GM12878 (cell line): ENCODE measurements around the gene SLC25A20. TPM values are rescaled to one million over a fixed set of nuclear protein-coding genes. Genes with fewer than 3 reads are reported as not detected.

Experiments
- ATAC-seq: fragments of 200-7000 bp; cut with Tn5 transposase; 3 replicates; pipeline ENCODE4 v1.9.1; 2020; ENCODE audit warnings: mild to moderate bottlenecking, moderate library complexity
- BruUV-seq: library from RNA; stranded (reverse); fragments of 400-500 nt; replicated peaks from 2 replicates; lab custom pipeline; 2021; lab: Mats Ljungman, UMichigan
- CTCF ChIA-PET: fragments of 300-600 bp; sonication (Branson Sonifier 250); formaldehyde crosslinking; extraction: SDS; loops from one replicate; lab custom pipeline; 2021; ENCODE audit warnings: inconsistent platforms; lab: Yijun Ruan, JAX
- POLR2A ChIA-PET: fragments of 350-600 bp; formaldehyde crosslinking; extraction: SDS; loops from one replicate; lab custom pipeline; 2021; ENCODE audit warnings: inconsistent platforms; lab: Charles Lee
- RAD21 ChIA-PET: fragments of 300-600 bp; sonication (Branson Sonifier 250); formaldehyde crosslinking; loops from one replicate; lab custom pipeline; 2023; ENCODE audit warnings: antibody characterized with exemption; ENCODE audit not compliant: unreplicated experiment; lab: Charles Lee
- SMC1A ChIA-PET: fragments of 300-600 bp; sonication (Branson Sonifier 250); formaldehyde crosslinking; loops from one replicate; lab custom pipeline; 2023; ENCODE audit not compliant: unreplicated experiment, uncharacterized antibody; lab: Charles Lee
- DNase-seq: peaks from one replicate; pipeline ENCODE4 v3.0.0-alpha.2; 2011; ENCODE audit warnings: low read depth, low spot score
- FAIRE-seq: peaks from 3 replicates; lab custom pipeline; 2011; peaks lifted over from hg19 to GRCh38; lab: Jason Lieb, UNC
- H2AFZ ChIP-seq: 2 replicates; pipeline ENCODE4 v1.6.0; 2011; ENCODE audit warnings: low read depth, low read length, control low read depth; ENCODE audit not compliant: control insufficient read depth
- H3K27ac ChIP-seq: 2 replicates; pipeline ENCODE4 v1.5.1; 2011; ENCODE audit warnings: control low read depth; ENCODE audit not compliant: control insufficient read depth, insufficient read depth
- H3K27me3 ChIP-seq, 2 experiments: replicated peaks in 1 of 2; 2 replicates each; pipeline versions ENCODE4 v1.6.0 to v1.6.1; 2011; ENCODE audit warnings: low read length in 1 of 2; ENCODE audit not compliant: control insufficient read depth in 2 of 2, insufficient read depth in 2 of 2
- H3K36me3 ChIP-seq, 2 experiments: 2 replicates each; pipeline ENCODE4 v1.5.1; 2011; ENCODE audit warnings: low read length in 1 of 2; ENCODE audit not compliant: control insufficient read depth in 2 of 2, insufficient read depth in 2 of 2
- H3K4me1 ChIP-seq: 2 replicates; pipeline ENCODE4 v1.6.1; 2011; ENCODE audit warnings: mild to moderate bottlenecking, low read length, moderate library complexity, mixed read lengths; ENCODE audit not compliant: control insufficient read depth, insufficient read depth
- H3K4me2 ChIP-seq: 2 replicates; pipeline ENCODE4 v1.6.0; 2011; ENCODE audit warnings: control low read depth; ENCODE audit not compliant: control insufficient read depth, insufficient read depth
- H3K4me3 ChIP-seq: fragments of 200-600 bp; sonication (generic); 2 replicates; pipeline ENCODE4 v1.5.1; 2016
- H3K79me2 ChIP-seq: 2 replicates; pipeline ENCODE4 v1.6.0; 2011; ENCODE audit warnings: low read length; ENCODE audit not compliant: control insufficient read depth, insufficient read depth
- H3K9ac ChIP-seq: 2 replicates; pipeline ENCODE4 v1.8.0; 2011; ENCODE audit warnings: low read length, control low read depth, mixed read lengths; ENCODE audit not compliant: control insufficient read depth, insufficient read depth
- H3K9me3 ChIP-seq: replicated peaks from 3 replicates; pipeline ENCODE4 v1.5.1; 2011; ENCODE audit warnings: mild to moderate bottlenecking, low read length; ENCODE audit not compliant: control insufficient read depth, insufficient read depth
- H4K20me1 ChIP-seq: 2 replicates; pipeline ENCODE4 v1.6.0; 2011; ENCODE audit not compliant: control insufficient read depth, insufficient read depth
- BHLHE40 ChIP-seq, 2 experiments: fragments of 450-650 bp in 1 of 2; IDR thresholded peaks; 2 replicates each; pipeline ENCODE4 v1.6.1; 2011 to 2017; ENCODE audit warnings: low read depth in 2 of 2, borderline replicate concordance in 1 of 2, improper control_type of control experiment in 1 of 2, low read length in 1 of 2, mild to moderate bottlenecking in 1 of 2
- DPF2 ChIP-seq: fragments of 450-650 bp; IDR thresholded peaks from 2 replicates; pipeline ENCODE4 v1.6.1; 2017; ENCODE audit warnings: mild to moderate bottlenecking
- FOS ChIP-seq: IDR thresholded peaks from 3 replicates; pipeline ENCODE4 v1.6.1; 2011; ENCODE audit warnings: borderline replicate concordance; ENCODE audit not compliant: insufficient read length; ENCODE audit errors: extremely low read depth
- GABPA ChIP-seq: IDR thresholded peaks from 2 replicates; pipeline ENCODE4 v1.6.1; 2014; ENCODE audit warnings: antibody characterized with exemption, low read depth, mild to moderate bottlenecking, inconsistent platforms
- HCFC1 ChIP-seq: fragments of 150-350 bp; IDR thresholded peaks from 2 replicates; pipeline ENCODE4 v1.6.1; 2014; ENCODE audit warnings: low read length
- HDAC6 ChIP-seq: fragments of 200-600 bp; sonication (generic); IDR thresholded peaks from one replicate; pipeline ENCODE4 v1.8.0; 2017; ENCODE audit warnings: antibody characterized with exemption; ENCODE audit not compliant: unreplicated experiment
- NRF1 ChIP-seq: conservative IDR thresholded peaks from 2 replicates; pipeline ENCODE4 v1.6.1; 2011; ENCODE audit warnings: mild to moderate bottlenecking, low read depth, low read length, improper control_type of control experiment
- SPI1 ChIP-seq: IDR thresholded peaks from 2 replicates; pipeline ENCODE4 v1.6.1; 2011; ENCODE audit warnings: low read depth, mild to moderate bottlenecking, low read length, moderate library complexity, borderline replicate concordance; ENCODE audit not compliant: insufficient read depth
- WGBS: methylation state at CpG from one replicate; pipeline ENCODE4 v1.1.6; 2016; ENCODE audit warnings: low lambda C conversion rate; ENCODE audit not compliant: insufficient replicate concordance, insufficient coverage; ENCODE audit errors: missing lambda C conversion rate; 5-methylcytosine and 5-hydroxymethylcytosine counted together
- in situ Hi-C: fragments of 300-500 bp; cut with MboI; formaldehyde crosslinking; loops from 9 replicates; pipeline ENCODE4 v1.14.3; 2018; ENCODE audit warnings: mixed read lengths
- intact Hi-C: fragments of 100-400 bp; cut with micrococcal nuclease; formaldehyde crosslinking; loops from one replicate; pipeline ENCODE4 v1.14.2; 2022; ENCODE audit not compliant: unreplicated experiment
- polyA plus RNA-seq, 11 experiments: library from polyadenylated mRNA; depleted of rRNA in 4 of 11; unstranded in 6 of 11; stranded (reverse) in 5 of 11; fragments of >200 nt; fragmentation: Nextera tagmentation in 4 of 11; fragmentation: Illumina TruSeq in 1 of 11; extraction: Ambion mirVana in 4 of 11; extraction: Trizol in 1 of 11; gene quantifications; 1 replicate in 1 of 11; 2 replicates in 10 of 11; pipeline versions ENCODE4 v1.2.1 to v1.2.3, GENCODE V29; 2011 to 2016; ENCODE audit warnings: inconsistent platforms in 2 of 11, missing spikeins in 2 of 11, low read depth in 1 of 11
- total RNA-seq, 4 experiments: library from RNA; depleted of rRNA in 3 of 4; stranded (reverse); fragments of >200 nt in 3 of 4; fragmentation: Illumina TruSeq in 1 of 4; extraction: Trizol in 1 of 4; gene quantifications; 2 replicates each; pipeline versions ENCODE4 v1.2.1 to v1.2.3, GENCODE V29; 2013 to 2021
- TF ChIP-seq, protein P1 (sequence below): fragments of 450-650 bp; IDR thresholded peaks from 2 replicates; pipeline ENCODE4 v1.6.1; 2018; ENCODE audit warnings: mild to moderate bottlenecking, low read depth, moderate library complexity; ENCODE audit not compliant: partially characterized antibody

Gene SLC25A20
- total and polyA plus RNA-seq, 10 of the 15 experiments (the other 5 are each of a cell fraction or from before 2014, with no cell fraction given): 12.9 to 38.6 (median 22.1) TPM

DNA sequence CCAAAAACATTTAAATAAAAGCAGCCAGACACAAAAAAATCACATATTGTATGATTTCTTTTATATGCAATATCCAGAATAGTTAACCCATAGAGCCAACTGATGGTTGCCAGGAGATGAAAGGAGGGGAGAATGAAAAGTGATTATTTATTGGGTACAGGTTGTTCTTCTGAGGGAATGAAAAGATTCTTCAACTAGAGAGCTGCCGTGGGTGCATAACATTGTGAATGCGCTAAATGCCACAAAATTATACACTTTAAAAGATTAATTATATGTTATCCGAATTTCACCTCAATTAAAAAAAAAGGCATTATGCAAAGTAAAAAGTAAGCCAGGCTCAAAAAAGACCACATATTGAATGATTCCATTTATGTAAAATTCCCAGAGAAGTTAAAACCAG lies 87.2 kb downstream of the SLC25A20 start:
- no peak overlapping the region for H3K4me3 ChIP-seq
- H2AFZ ChIP-seq: no peak overlapping the region
- 100% methylated on average over 3 of the region's 3 CpGs for WGBS
- no peaks in the 10 kb centered on the region for H3K27me3 ChIP-seq
- ATAC-seq (no peak), DNase-seq (no peak), FAIRE-seq (no peak)
- CTCF ChIA-PET: no interaction called here
- H3K9me3 ChIP-seq: no peaks in the 10 kb centered on the region
- H3K27ac ChIP-seq: no peak overlapping the region
- BruUV-seq: no TSS peak
- no peak overlapping the region for H3K4me2 ChIP-seq
- no peaks in the 10 kb centered on the region; the same call in 1 of the 2 replicates for H3K79me2 ChIP-seq
- no peaks in the 10 kb centered on the region for H4K20me1 ChIP-seq
- in situ Hi-C loops (no loop called here), intact Hi-C loops (no loop called here)
- POLR2A ChIA-PET: no interaction called here
- RAD21 ChIA-PET: interaction anchor here (0.9 kb wide), 1 partner anchor 108 kb away, joined by 4 read pairs; no protein-coding TSS in a partner anchor
- no peaks in the 10 kb centered on the region for H3K4me1 ChIP-seq
- no peak for TF ChIP-seq FOS
- TF ChIP-seq HDAC6: no peak
- TF ChIP-seq SPI1: no peak
- TF ChIP-seq BHLHE40 (IDR thresholded peaks at IDR 0.05; ENCODE audit: borderline replicate concordance in 1 of 2, low read depth in 2 of 2, low read length in 1 of 2): no peak
- no peak for TF ChIP-seq HCFC1
- TF ChIP-seq GABPA: no peak
- no peak for TF ChIP-seq DPF2
- TF ChIP-seq, protein P1, sequence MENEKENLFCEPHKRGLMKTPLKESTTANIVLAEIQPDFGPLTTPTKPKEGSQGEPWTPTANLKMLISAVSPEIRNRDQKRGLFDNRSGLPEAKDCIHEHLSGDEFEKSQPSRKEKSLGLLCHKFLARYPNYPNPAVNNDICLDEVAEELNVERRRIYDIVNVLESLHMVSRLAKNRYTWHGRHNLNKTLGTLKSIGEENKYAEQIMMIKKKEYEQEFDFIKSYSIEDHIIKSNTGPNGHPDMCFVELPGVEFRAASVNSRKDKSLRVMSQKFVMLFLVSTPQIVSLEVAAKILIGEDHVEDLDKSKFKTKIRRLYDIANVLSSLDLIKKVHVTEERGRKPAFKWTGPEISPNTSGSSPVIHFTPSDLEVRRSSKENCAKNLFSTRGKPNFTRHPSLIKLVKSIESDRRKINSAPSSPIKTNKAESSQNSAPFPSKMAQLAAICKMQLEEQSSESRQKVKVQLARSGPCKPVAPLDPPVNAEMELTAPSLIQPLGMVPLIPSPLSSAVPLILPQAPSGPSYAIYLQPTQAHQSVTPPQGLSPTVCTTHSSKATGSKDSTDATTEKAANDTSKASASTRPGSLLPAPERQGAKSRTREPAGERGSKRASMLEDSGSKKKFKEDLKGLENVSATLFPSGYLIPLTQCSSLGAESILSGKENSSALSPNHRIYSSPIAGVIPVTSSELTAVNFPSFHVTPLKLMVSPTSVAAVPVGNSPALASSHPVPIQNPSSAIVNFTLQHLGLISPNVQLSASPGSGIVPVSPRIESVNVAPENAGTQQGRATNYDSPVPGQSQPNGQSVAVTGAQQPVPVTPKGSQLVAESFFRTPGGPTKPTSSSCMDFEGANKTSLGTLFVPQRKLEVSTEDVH: no peak
- TF ChIP-seq NRF1: no peak
- H3K9ac ChIP-seq: no peak overlapping the region
- no peaks in the 10 kb centered on the region for H3K36me3 ChIP-seq
- SMC1A ChIA-PET: interaction anchor here (1.2 to 1.9 kb wide), 2 partner anchors 87 to 109 kb away, joined by 3 to 7 read pairs; partner anchors contain the start of gene SLC25A20

Other genes with a start within 250 kb of the SLC25A20 start
Only the 7 nearest of the 14 such genes appear.
- 18.6 TPM in 2 replicates for gene PRKAR2A, start 51.0 kb downstream of the SLC25A20 start, total RNA-seq (2014; rRNA removed)
- gene PRKAR2A, start 51.0 kb downstream of the SLC25A20 start, total RNA-seq (2014; rRNA removed; fragmentation: Illumina TruSeq; extraction: Trizol): 19.6 and 22.1 TPM in 2 replicates
- gene PRKAR2A, start 51.0 kb downstream of the SLC25A20 start, total RNA-seq (2021): 38.2 and 46.2 TPM in 2 replicates
- 11.6 and 15.1 TPM in 2 replicates for gene PRKAR2A, start 51.0 kb downstream of the SLC25A20 start, polyA plus RNA-seq (2011; rRNA removed)
- gene PRKAR2A, start 51.0 kb downstream of the SLC25A20 start, polyA plus RNA-seq (2014; fragmentation: Illumina TruSeq; extraction: Trizol): 22.7 and 24.0 TPM in 2 replicates
- 10 to 100 TPM in 1 of 2 experiments, 1 to 10 TPM in 1; 9.8 to 11.1 TPM for gene PRKAR2A, start 51.0 kb downstream of the SLC25A20 start, polyA plus RNA-seq (2014; fragmentation: Nextera tagmentation; extraction: Ambion mirVana)
- 12.3 and 14.5 TPM in 2 replicates for gene PRKAR2A, start 51.0 kb downstream of the SLC25A20 start, polyA plus RNA-seq (2014; rRNA removed)
- 10 to 100 TPM; 13.1 to 13.4 TPM for gene PRKAR2A, start 51.0 kb downstream of the SLC25A20 start, polyA plus RNA-seq (2016; fragmentation: Nextera tagmentation; extraction: Ambion mirVana)
- gene ARIH2, start 20.0 kb upstream of the SLC25A20 start, total RNA-seq (2014; rRNA removed): 74.7 and 77.4 TPM in 2 replicates
- gene ARIH2, start 20.0 kb upstream of the SLC25A20 start, total RNA-seq (2014; rRNA removed; fragmentation: Illumina TruSeq; extraction: Trizol): 63.6 and 67.1 TPM in 2 replicates
- 58.7 and 61.8 TPM in 2 replicates for gene ARIH2, start 20.0 kb upstream of the SLC25A20 start, total RNA-seq (2021)
- 59.7 and 74.0 TPM in 2 replicates for gene ARIH2, start 20.0 kb upstream of the SLC25A20 start, polyA plus RNA-seq (2011; rRNA removed)
- gene ARIH2, start 20.0 kb upstream of the SLC25A20 start, polyA plus RNA-seq (2014; fragmentation: Illumina TruSeq; extraction: Trizol): 50.5 and 60.2 TPM in 2 replicates
- gene ARIH2, start 20.0 kb upstream of the SLC25A20 start, polyA plus RNA-seq (2014; fragmentation: Nextera tagmentation; extraction: Ambion mirVana): 10 to 100 TPM; 18.7 to 22.2 TPM
- 56.8 and 58.5 TPM in 2 replicates for gene ARIH2, start 20.0 kb upstream of the SLC25A20 start, polyA plus RNA-seq (2014; rRNA removed)
- gene ARIH2, start 20.0 kb upstream of the SLC25A20 start, polyA plus RNA-seq (2016; fragmentation: Nextera tagmentation; extraction: Ambion mirVana): 10 to 100 TPM; 70.1 to 74.4 TPM
- gene P4HTM, start 91.4 kb upstream of the SLC25A20 start, total RNA-seq (2014; rRNA removed): 27.1 and 31.1 TPM in 2 replicates
- gene P4HTM, start 91.4 kb upstream of the SLC25A20 start, total RNA-seq (2014; rRNA removed; fragmentation: Illumina TruSeq; extraction: Trizol): 13.6 and 13.7 TPM in 2 replicates
- 24.4 and 28.6 TPM in 2 replicates for gene P4HTM, start 91.4 kb upstream of the SLC25A20 start, total RNA-seq (2021)
- gene P4HTM, start 91.4 kb upstream of the SLC25A20 start, polyA plus RNA-seq (2011; rRNA removed): 15.8 and 23.6 TPM in 2 replicates
- 5.3 and 9.7 TPM in 2 replicates for gene P4HTM, start 91.4 kb upstream of the SLC25A20 start, polyA plus RNA-seq (2014; fragmentation: Illumina TruSeq; extraction: Trizol)
- 1 to 10 TPM in 1 of 2 experiments, under 1 TPM in 1; 0.76 to 6.5 TPM for gene P4HTM, start 91.4 kb upstream of the SLC25A20 start, polyA plus RNA-seq (2014; fragmentation: Nextera tagmentation; extraction: Ambion mirVana)
- gene P4HTM, start 91.4 kb upstream of the SLC25A20 start, polyA plus RNA-seq (2014; rRNA removed): 28.7 and 28.8 TPM in 2 replicates
- 10 to 100 TPM; 22.7 to 23.1 TPM for gene P4HTM, start 91.4 kb upstream of the SLC25A20 start, polyA plus RNA-seq (2016; fragmentation: Nextera tagmentation; extraction: Ambion mirVana)
- gene WDR6, start 108.5 kb upstream of the SLC25A20 start, total RNA-seq (2014; rRNA removed): 72.6 and 85.5 TPM in 2 replicates
- gene WDR6, start 108.5 kb upstream of the SLC25A20 start, total RNA-seq (2014; rRNA removed; fragmentation: Illumina TruSeq; extraction: Trizol): 57.8 and 59.9 TPM in 2 replicates
- 150 and 169 TPM in 2 replicates for gene WDR6, start 108.5 kb upstream of the SLC25A20 start, total RNA-seq (2021)
- 53.5 and 119 TPM in 2 replicates for gene WDR6, start 108.5 kb upstream of the SLC25A20 start, polyA plus RNA-seq (2011; rRNA removed)
- gene WDR6, start 108.5 kb upstream of the SLC25A20 start, polyA plus RNA-seq (2014; fragmentation: Illumina TruSeq; extraction: Trizol): 60.4 and 105 TPM in 2 replicates
- gene WDR6, start 108.5 kb upstream of the SLC25A20 start, polyA plus RNA-seq (2014; fragmentation: Nextera tagmentation; extraction: Ambion mirVana): 10 to 100 TPM; 21.3 to 24.1 TPM
- 126 and 141 TPM in 2 replicates for gene WDR6, start 108.5 kb upstream of the SLC25A20 start, polyA plus RNA-seq (2014; rRNA removed)
- 100 to 1,000 TPM; 110 to 116 TPM for gene WDR6, start 108.5 kb upstream of the SLC25A20 start, polyA plus RNA-seq (2016; fragmentation: Nextera tagmentation; extraction: Ambion mirVana)
- gene DALRD3, start 119.7 kb upstream of the SLC25A20 start, total RNA-seq (2014; rRNA removed): 28.2 and 30.4 TPM in 2 replicates
- 12.2 and 14.9 TPM in 2 replicates for gene DALRD3, start 119.7 kb upstream of the SLC25A20 start, total RNA-seq (2014; rRNA removed; fragmentation: Illumina TruSeq; extraction: Trizol)
- gene DALRD3, start 119.7 kb upstream of the SLC25A20 start, total RNA-seq (2021): 20.5 and 23.7 TPM in 2 replicates
- gene DALRD3, start 119.7 kb upstream of the SLC25A20 start, polyA plus RNA-seq (2011; rRNA removed): 15.6 and 26.3 TPM in 2 replicates
- gene DALRD3, start 119.7 kb upstream of the SLC25A20 start, polyA plus RNA-seq (2014; fragmentation: Illumina TruSeq; extraction: Trizol): 13.8 and 15.7 TPM in 2 replicates
- gene DALRD3, start 119.7 kb upstream of the SLC25A20 start, polyA plus RNA-seq (2014; fragmentation: Nextera tagmentation; extraction: Ambion mirVana): 10 to 100 TPM; 10.1 to 21.9 TPM
- 23.0 and 27.3 TPM in 2 replicates for gene DALRD3, start 119.7 kb upstream of the SLC25A20 start, polyA plus RNA-seq (2014; rRNA removed)
- 10 to 100 TPM; 21.2 to 26.0 TPM for gene DALRD3, start 119.7 kb upstream of the SLC25A20 start, polyA plus RNA-seq (2016; fragmentation: Nextera tagmentation; extraction: Ambion mirVana)
- gene NDUFAF3, start 123.2 kb upstream of the SLC25A20 start, total RNA-seq (2014; rRNA removed): 133 and 136 TPM in 2 replicates
- 34.1 and 37.1 TPM in 2 replicates for gene NDUFAF3, start 123.2 kb upstream of the SLC25A20 start, total RNA-seq (2014; rRNA removed; fragmentation: Illumina TruSeq; extraction: Trizol)
- gene NDUFAF3, start 123.2 kb upstream of the SLC25A20 start, total RNA-seq (2021): 83.5 and 87.4 TPM in 2 replicates
- 15.4 and 25.4 TPM in 2 replicates for gene NDUFAF3, start 123.2 kb upstream of the SLC25A20 start, polyA plus RNA-seq (2011; rRNA removed)
- gene NDUFAF3, start 123.2 kb upstream of the SLC25A20 start, polyA plus RNA-seq (2014; fragmentation: Illumina TruSeq; extraction: Trizol): 13.3 and 40.4 TPM in 2 replicates
- 10 to 100 TPM; 31.3 to 40.2 TPM for gene NDUFAF3, start 123.2 kb upstream of the SLC25A20 start, polyA plus RNA-seq (2014; fragmentation: Nextera tagmentation; extraction: Ambion mirVana)
- 103 and 121 TPM in 2 replicates for gene NDUFAF3, start 123.2 kb upstream of the SLC25A20 start, polyA plus RNA-seq (2014; rRNA removed)
- 100 to 1,000 TPM; 217 to 228 TPM for gene NDUFAF3, start 123.2 kb upstream of the SLC25A20 start, polyA plus RNA-seq (2016; fragmentation: Nextera tagmentation; extraction: Ambion mirVana)
- 372 and 393 TPM in 2 replicates for gene IMPDH2, start 130.5 kb upstream of the SLC25A20 start, total RNA-seq (2014; rRNA removed)
- 334 and 349 TPM in 2 replicates for gene IMPDH2, start 130.5 kb upstream of the SLC25A20 start, total RNA-seq (2014; rRNA removed; fragmentation: Illumina TruSeq; extraction: Trizol)
- gene IMPDH2, start 130.5 kb upstream of the SLC25A20 start, total RNA-seq (2021): 308 and 317 TPM in 2 replicates
- gene IMPDH2, start 130.5 kb upstream of the SLC25A20 start, polyA plus RNA-seq (2011; rRNA removed): 152 and 190 TPM in 2 replicates
- 293 and 341 TPM in 2 replicates for gene IMPDH2, start 130.5 kb upstream of the SLC25A20 start, polyA plus RNA-seq (2014; fragmentation: Illumina TruSeq; extraction: Trizol)
- gene IMPDH2, start 130.5 kb upstream of the SLC25A20 start, polyA plus RNA-seq (2014; fragmentation: Nextera tagmentation; extraction: Ambion mirVana): 100 to 1,000 TPM; 386 to 424 TPM
- gene IMPDH2, start 130.5 kb upstream of the SLC25A20 start, polyA plus RNA-seq (2014; rRNA removed): 354 and 382 TPM in 2 replicates
- gene IMPDH2, start 130.5 kb upstream of the SLC25A20 start, polyA plus RNA-seq (2016; fragmentation: Nextera tagmentation; extraction: Ambion mirVana): 100 to 1,000 TPM; 229 to 255 TPM